Right lobe of liver (tissue), 6 donors: Measurements from ENCODE around the gene ELAC2. TPM values are rescaled to one million over a fixed set of nuclear protein-coding genes. Genes with fewer than 3 reads are reported as not detected.

Experiments used
- ATAC-seq, 4 donors: fragments of 200-7000 bp; cut with Tn5 transposase; one replicate each; pipeline ENCODE4 v1.9.1; 2020; ENCODE audit warnings: mild to moderate bottlenecking in 4 of 4, moderate library complexity in 4 of 4
- DNase-seq, 3 donors: peaks; one replicate each; pipeline ENCODE4 v3.0.0-alpha.2; 2020
- H3K27ac ChIP-seq, 3 donors: fragments of 200-600 bp; one replicate each; pipeline ENCODE4 v1.8.0; 2022
- H3K27me3 ChIP-seq, 2 donors: fragments of 200-600 bp; one replicate each; pipeline ENCODE4 v1.8.0; 2022
- H3K36me3 ChIP-seq, 4 donors: fragments of 200-600 bp; sonication (generic) in 1 of 4; one replicate each; pipeline versions ENCODE4 v1.5.1 to v1.8.0; 2017 to 2022; ENCODE audit warnings: control low read depth in 1 of 4
- H3K4me1 ChIP-seq, 4 donors: fragments of 200-600 bp; sonication (generic) in 1 of 4; one replicate each; pipeline versions ENCODE4 v1.5.1 to v1.8.0; 2017 to 2022; ENCODE audit warnings: control low read depth in 1 of 4
- H3K4me3 ChIP-seq, 3 donors: fragments of 200-600 bp; one replicate each; pipeline ENCODE4 v1.8.0; 2022
- H3K9me3 ChIP-seq, 4 donors: fragments of 200-600 bp; sonication (generic) in 1 of 4; one replicate each; pipeline versions ENCODE4 v1.5.1 to v1.8.0; 2017 to 2022; ENCODE audit warnings: control low read depth in 1 of 4
- POLR2A ChIP-seq: fragments of 450-650 bp; IDR thresholded peaks from one replicate; pipeline ENCODE4 v1.6.1; 2017; ENCODE audit warnings: antibody characterized with exemption, mild to moderate bottlenecking
- WGBS: methylation state at CpG from one replicate; pipeline ENCODE4 v1.1.6; 2018; ENCODE audit warnings: low coverage, low lambda C conversion rate; ENCODE audit not compliant: insufficient coverage; ENCODE audit errors: missing lambda C conversion rate; 5-methylcytosine and 5-hydroxymethylcytosine counted together
- intact Hi-C, 2 donors: fragments of 100-400 bp; cut with DNase I; formaldehyde crosslinking; loops; one replicate each; pipeline versions ENCODE4 v1.11.2 to v1.14.1; 2022
- total RNA-seq, 6 experiments: library from RNA; depleted of rRNA in 2 of 6; stranded (reverse); fragments of >200 nt in 2 of 6; fragmentation: NEBNext Ultra II Directional in 3 of 6; extraction: Animal tissue kit (Norgen Biotek cat#: 25700) in 3 of 6; gene quantifications; one replicate each; pipeline versions ENCODE4 v1.1.0 to v1.2.4, GENCODE V29; 2016 to 2023
- TF ChIP-seq, protein P1 (sequence below), 4 donors: fragments of 200-600 bp in 3 of 4; fragments of 450-650 bp in 1 of 4; IDR thresholded peaks; one replicate each; pipeline versions ENCODE4 v1.5.1 to v1.8.0; 2016 to 2022; ENCODE audit warnings: antibody characterized with exemption in 4 of 4, mild to moderate bottlenecking in 2 of 4
- donor health status: DM: no; HTN: yes; CAD: no.
- donor health status: DM: no; HTN: no; CAD: no.
- donor health status: DM: no; HTN: no; CAD: no.
- donor health status: DM: no; HTN: yes; CAD: no.
- donor health status: DM: no; HTN: yes; CAD: no.

The ELAC2 gene
- total RNA-seq, 6 experiments from 2014 or later = 28.7 to 72.8 (median 36.2) TPM

DNA sequence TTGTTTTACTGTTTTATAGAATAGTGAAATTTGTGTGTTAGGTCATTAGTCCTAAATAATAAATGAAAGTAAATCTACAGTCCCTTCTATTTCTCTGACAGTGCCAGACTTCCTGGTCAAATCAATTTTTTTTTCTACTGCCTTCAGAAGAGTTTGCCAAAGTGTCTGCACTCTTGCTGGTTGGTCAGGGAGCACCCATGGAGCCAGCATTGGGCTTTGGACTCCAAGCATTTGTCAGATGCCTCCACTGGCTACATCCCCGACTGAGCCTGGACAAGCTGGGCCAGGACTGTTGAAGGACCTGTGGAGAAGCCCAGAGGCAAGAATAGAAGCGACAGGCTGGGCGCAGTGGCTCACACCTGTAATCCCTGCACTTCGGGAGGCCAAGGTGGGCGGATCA is 53.7 kb downstream of the ELAC2 start:
- ATAC-seq (peak; percentile 74 to 88 (median 80)), DNase-seq (peak in 1 of 3 donors; percentile 68)
- TF ChIP-seq, protein P1, sequence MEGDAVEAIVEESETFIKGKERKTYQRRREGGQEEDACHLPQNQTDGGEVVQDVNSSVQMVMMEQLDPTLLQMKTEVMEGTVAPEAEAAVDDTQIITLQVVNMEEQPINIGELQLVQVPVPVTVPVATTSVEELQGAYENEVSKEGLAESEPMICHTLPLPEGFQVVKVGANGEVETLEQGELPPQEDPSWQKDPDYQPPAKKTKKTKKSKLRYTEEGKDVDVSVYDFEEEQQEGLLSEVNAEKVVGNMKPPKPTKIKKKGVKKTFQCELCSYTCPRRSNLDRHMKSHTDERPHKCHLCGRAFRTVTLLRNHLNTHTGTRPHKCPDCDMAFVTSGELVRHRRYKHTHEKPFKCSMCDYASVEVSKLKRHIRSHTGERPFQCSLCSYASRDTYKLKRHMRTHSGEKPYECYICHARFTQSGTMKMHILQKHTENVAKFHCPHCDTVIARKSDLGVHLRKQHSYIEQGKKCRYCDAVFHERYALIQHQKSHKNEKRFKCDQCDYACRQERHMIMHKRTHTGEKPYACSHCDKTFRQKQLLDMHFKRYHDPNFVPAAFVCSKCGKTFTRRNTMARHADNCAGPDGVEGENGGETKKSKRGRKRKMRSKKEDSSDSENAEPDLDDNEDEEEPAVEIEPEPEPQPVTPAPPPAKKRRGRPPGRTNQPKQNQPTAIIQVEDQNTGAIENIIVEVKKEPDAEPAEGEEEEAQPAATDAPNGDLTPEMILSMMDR (IDR thresholded peaks at IDR 0.05) = no peak
- no peak for TF ChIP-seq POLR2A
- H3K4me3 ChIP-seq = no peak overlapping the region
- H3K4me1 ChIP-seq = peaks cover 0 to 7% (median 0%) of the 10 kb centered on the region in 4 donors
- no peaks in the 10 kb centered on the region for H3K27me3 ChIP-seq
- H3K36me3 ChIP-seq = no peaks in the 10 kb centered on the region
- intact Hi-C loops = no loop called here
- H3K9me3 ChIP-seq = no peaks in the 10 kb centered on the region
- WGBS = 66% methylated on average over 5 of the region's 5 CpGs
- no peak overlapping the region for H3K27ac ChIP-seq

DNA sequence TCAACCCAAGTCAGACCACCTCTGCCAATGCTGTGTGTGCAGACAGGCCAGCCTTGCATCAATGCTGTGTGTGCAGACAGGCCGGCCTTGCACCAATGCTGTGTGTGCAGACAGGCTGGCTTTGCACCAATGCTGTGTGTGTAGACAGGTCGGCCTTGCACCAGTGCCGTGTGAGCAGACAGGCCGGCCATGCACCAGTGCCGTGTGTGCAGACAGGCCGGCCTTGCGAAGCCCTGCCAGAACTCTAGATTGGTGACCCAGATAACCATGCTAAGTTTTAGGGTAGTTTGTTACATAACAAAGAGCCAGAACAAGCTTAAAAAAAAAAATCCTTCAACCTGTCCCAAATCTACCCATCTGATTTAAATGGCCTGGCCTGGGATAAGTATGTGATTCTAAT is 54.3 kb downstream of the ELAC2 start:
- intact Hi-C loops = no loop called here
- Histone ChIP-seq H3K27ac (no peak overlapping the region), H3K27me3 (no peaks in the 10 kb centered on the region), H3K4me1 (peaks cover 0 to 7% (median 0%) of the 10 kb centered on the region in 4 donors), H3K4me3 (no peak overlapping the region), H3K36me3 (no peaks in the 10 kb centered on the region), H3K9me3 (no peaks in the 10 kb centered on the region)
- WGBS = 60% methylated on average over 2 of the region's 7 CpGs
- ATAC-seq = peak in 3 of 4 donors; percentile 52 to 77 (median 64)
- DNase-seq = peak in 1 of 3 donors; percentile 62
- no peak for TF ChIP-seq POLR2A
- TF ChIP-seq, protein P1 (IDR thresholded peaks at IDR 0.05) = no peak

DNA sequence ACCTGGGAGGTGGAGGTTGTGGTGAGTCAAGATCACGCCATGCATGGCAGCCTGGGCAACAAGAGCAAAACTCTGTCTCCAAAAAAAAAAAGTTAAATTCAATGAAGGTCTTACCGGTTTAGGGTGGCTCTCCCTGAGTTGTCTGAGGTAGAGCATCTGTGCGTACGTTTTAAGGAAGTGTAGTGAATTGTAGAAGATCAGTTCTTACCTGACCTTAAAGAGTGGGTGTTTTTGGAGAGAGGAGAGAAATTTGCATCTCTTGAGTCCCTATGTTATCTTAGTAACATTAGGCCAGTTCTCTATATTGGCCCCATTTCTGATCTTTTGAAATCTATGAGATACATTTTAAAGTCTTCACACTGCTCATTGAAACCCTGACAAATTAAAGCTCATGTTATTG is 56.2 kb downstream of the ELAC2 start:
- ATAC-seq = no peak
- Histone ChIP-seq H3K36me3 (no peaks in the 10 kb centered on the region), H3K4me1 (peaks cover 0 to 7% (median 0%) of the 10 kb centered on the region in 4 donors), H3K27me3 (no peaks in the 10 kb centered on the region), H3K27ac (no peak overlapping the region), H3K4me3 (no peak overlapping the region), H3K9me3 (no peaks in the 10 kb centered on the region)
- intact Hi-C loops = no loop called here
- TF ChIP-seq, protein P1 (IDR thresholded peaks at IDR 0.05) = no peak
- no peak for DNase-seq
- 87% methylated on average over 4 of the region's 4 CpGs for WGBS

DNA sequence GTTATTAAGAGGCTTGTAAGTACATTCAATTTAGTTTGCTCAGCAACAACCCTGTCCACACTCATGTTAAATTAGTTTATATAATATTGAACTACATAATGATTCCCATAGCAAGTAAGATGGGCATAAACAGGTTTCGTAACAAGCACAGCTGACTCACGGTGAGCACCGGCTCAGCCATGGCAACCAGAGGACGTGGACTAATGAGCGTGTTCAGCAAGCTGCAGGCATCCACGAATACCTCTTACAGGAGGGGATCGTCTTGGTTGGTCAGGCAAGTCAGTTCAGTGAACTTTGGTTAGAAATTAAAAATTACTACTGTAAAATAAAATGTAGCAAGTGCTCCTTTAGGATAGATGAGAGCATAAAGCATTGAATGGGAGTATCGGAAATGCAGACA is 58.4 kb downstream of the ELAC2 start:
- Histone ChIP-seq H3K4me3 (no peak overlapping the region), H3K4me1 (peaks cover 0 to 7% (median 0%) of the 10 kb centered on the region in 4 donors), H3K9me3 (no peaks in the 10 kb centered on the region), H3K36me3 (no peaks in the 10 kb centered on the region), H3K27me3 (no peaks in the 10 kb centered on the region), H3K27ac (no peak overlapping the region)
- no peak for ATAC-seq
- intact Hi-C loops = no loop called here
- 83% methylated on average over 8 of the region's 8 CpGs for WGBS
- DNase-seq = no peak
- no peak for TF ChIP-seq POLR2A
- TF ChIP-seq, protein P1 (IDR thresholded peaks at IDR 0.05) = no peak

DNA sequence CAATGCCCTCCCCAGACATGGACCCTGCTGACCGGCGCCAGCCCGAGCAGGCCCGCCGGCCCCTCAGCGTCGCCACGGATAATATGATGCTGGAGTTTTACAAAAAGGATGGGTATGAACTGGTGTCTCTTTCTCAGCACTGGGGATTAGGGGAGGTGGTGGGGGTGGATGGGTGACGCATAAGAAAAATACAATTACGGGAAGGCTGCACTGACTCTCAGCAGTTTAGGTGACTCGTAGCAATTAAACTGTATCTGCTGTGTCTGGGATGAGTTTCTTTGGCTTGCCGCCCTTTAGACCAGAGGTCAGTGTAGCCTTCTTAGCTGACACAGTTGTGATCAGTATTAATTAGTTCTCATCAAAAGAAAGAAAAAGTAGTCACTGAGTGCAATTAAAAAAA is 59.0 kb downstream of the ELAC2 start:
- no peaks in the 10 kb centered on the region for H3K9me3 ChIP-seq
- no peaks in the 10 kb centered on the region for H3K36me3 ChIP-seq
- TF ChIP-seq, protein P1 (IDR thresholded peaks at IDR 0.05) = no peak
- no peak for TF ChIP-seq POLR2A
- ATAC-seq (no peak), DNase-seq (no peak)
- H3K4me1 ChIP-seq = peaks cover 0 to 4% (median 0%) of the 10 kb centered on the region in 4 donors
- no peaks in the 10 kb centered on the region for H3K27me3 ChIP-seq
- no peak overlapping the region for H3K27ac ChIP-seq
- intact Hi-C loops = no loop called here
- H3K4me3 ChIP-seq = no peak overlapping the region
- 91% methylated on average over 6 of the region's 12 CpGs for WGBS
